ENCODE measurements around the gene TMEM217. TPM values are rescaled to one million over a fixed set of nuclear protein-coding genes. Genes with fewer than 3 reads are reported as not detected.

TMEM217 gene
- total RNA-seq, 2 donors from 2014 or later = 0.50 to 7.3 TPM

- Histone ChIP-seq H3K27me3 (replicated peaks; ENCODE audit: insufficient read depth) (no peaks in the 10 kb centered on the region), H3K36me3 (no peaks in the 10 kb centered on the region), H3K9me3 (no peaks in the 10 kb centered on the region), H3K4me1 (replicated peaks) (no peaks in the 10 kb centered on the region), H3K27ac (no peak overlapping the region), H3K4me3 (no peak overlapping the region)
- intact Hi-C loops (cut with DNase I) = no loop called here
- TF ChIP-seq POLR2AphosphoS5 (IDR thresholded peaks at IDR 0.05) = no peak
- TF ChIP-seq CTCF (IDR thresholded peaks at IDR 0.05) = no peak
- no peak for TF ChIP-seq POLR2A (IDR thresholded peaks at IDR 0.05)
- DNase-seq (ENCODE audit: low spot score) = no peak
- 93% methylated on average over 5 of the region's 5 CpGs for WGBS
Observed at GRCh38 chr6:37261198-37261597, 3.3 kb upstream of the TMEM217 start.

GRCh38 chr6:37260444-37260843 lies 2.5 kb upstream of the TMEM217 start:
- Histone ChIP-seq H3K9me3 (no peaks in the 10 kb centered on the region), H3K4me1 (replicated peaks) (no peaks in the 10 kb centered on the region), H3K36me3 (no peaks in the 10 kb centered on the region), H3K4me3 (no peak overlapping the region), H3K27ac (no peak overlapping the region), H3K27me3 (replicated peaks; ENCODE audit: insufficient read depth) (no peaks in the 10 kb centered on the region)
- intact Hi-C loops (cut with DNase I) = no loop called here
- 93% methylated on average over 1 of the region's 1 CpG for WGBS
- no peak for TF ChIP-seq POLR2AphosphoS5 (IDR thresholded peaks at IDR 0.05)
- no peak for TF ChIP-seq POLR2A (IDR thresholded peaks at IDR 0.05)
- TF ChIP-seq CTCF (IDR thresholded peaks at IDR 0.05) = no peak
- DNase-seq (ENCODE audit: low spot score) = no peak

- no peak overlapping the region for H3K27ac ChIP-seq
- H3K9me3 ChIP-seq = no peaks in the 10 kb centered on the region
- H3K36me3 ChIP-seq = no peaks in the 10 kb centered on the region
- intact Hi-C loops (cut with DNase I) = no loop called here
- WGBS = 82% methylated on average over 2 of the region's 2 CpGs
- H3K27me3 ChIP-seq (replicated peaks; ENCODE audit: insufficient read depth) = no peaks in the 10 kb centered on the region
- DNase-seq (ENCODE audit: low spot score) = no peak
- H3K4me3 ChIP-seq = no peak overlapping the region
- TF ChIP-seq POLR2AphosphoS5 (IDR thresholded peaks at IDR 0.05) (no peak), POLR2A (IDR thresholded peaks at IDR 0.05) (no peak), CTCF (IDR thresholded peaks at IDR 0.05) (no peak)
- H3K4me1 ChIP-seq (replicated peaks) = no peaks in the 10 kb centered on the region
Observed at GRCh38 chr6:37260040-37260439, 2.1 kb upstream of the TMEM217 start.

- no peak overlapping the region for H3K27ac ChIP-seq
Observed at GRCh38 chr6:37259191-37259590, 1.2 kb upstream of the TMEM217 start.

More at GRCh38 chr6:37259191-37259590, 1.2 kb upstream of the TMEM217 start:
- no peak overlapping the region for H3K4me3 ChIP-seq
- no peaks in the 10 kb centered on the region for H3K27me3 ChIP-seq (replicated peaks; ENCODE audit: insufficient read depth)
- H3K36me3 ChIP-seq = no peaks in the 10 kb centered on the region
- WGBS = 61% methylated on average over 2 of the region's 2 CpGs
- intact Hi-C loops (cut with DNase I) = no loop called here
- TF ChIP-seq CTCF (IDR thresholded peaks at IDR 0.05) (no peak), POLR2A (IDR thresholded peaks at IDR 0.05) (no peak), POLR2AphosphoS5 (IDR thresholded peaks at IDR 0.05) (no peak)
- no peak for DNase-seq (ENCODE audit: low spot score)
- no peaks in the 10 kb centered on the region for H3K9me3 ChIP-seq
- no peaks in the 10 kb centered on the region for H3K4me1 ChIP-seq (replicated peaks)
